ENCODE results near the gene MESP1.
A peak's percentile ranks its signal among the peaks of the same experiment; 100 is the strongest.

MESP1 gene

DNA sequence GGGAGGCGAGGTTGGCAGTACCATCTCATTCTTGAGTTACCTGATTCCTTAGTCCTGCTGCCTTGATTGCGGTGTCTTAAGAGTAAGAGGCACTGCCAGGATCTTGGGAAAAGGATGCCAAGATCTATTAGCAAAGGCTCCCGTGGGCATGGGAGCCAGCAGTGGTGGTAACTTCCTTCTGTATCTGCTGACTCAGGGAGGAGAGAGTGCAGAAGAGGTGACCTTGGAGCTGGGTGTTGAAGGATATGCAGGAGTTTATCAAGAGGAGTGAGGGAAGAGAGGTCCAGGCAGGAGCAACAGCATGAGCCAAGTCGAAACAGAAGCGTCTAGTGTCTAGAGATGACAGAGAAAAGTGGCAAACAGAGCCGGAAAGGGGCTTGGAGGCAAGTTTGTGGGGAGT, 29.6 kb upstream of the MESP1 start:
- DNase-seq, result no peak

DNA sequence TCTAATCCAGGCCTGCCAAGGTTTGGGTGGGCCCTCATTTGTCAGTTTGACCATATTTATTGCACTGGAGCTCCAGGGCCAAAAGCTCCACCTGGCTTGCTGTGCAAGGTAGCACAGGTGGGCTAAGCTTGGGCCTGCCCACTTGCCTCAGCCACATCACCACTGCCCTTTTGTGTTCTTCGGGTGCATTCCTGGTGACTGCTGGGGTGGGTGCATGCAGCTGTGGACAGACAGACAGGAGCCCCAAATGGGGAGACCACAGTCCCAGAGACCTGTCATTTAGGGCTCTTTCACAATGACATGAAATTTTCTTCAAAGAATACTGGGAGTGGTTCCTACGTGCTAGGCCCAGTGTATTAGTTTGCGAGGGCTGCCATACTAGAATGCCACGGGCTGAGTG, 27.8 kb upstream of the MESP1 start:
- DNase-seq, result no peak

DNA sequence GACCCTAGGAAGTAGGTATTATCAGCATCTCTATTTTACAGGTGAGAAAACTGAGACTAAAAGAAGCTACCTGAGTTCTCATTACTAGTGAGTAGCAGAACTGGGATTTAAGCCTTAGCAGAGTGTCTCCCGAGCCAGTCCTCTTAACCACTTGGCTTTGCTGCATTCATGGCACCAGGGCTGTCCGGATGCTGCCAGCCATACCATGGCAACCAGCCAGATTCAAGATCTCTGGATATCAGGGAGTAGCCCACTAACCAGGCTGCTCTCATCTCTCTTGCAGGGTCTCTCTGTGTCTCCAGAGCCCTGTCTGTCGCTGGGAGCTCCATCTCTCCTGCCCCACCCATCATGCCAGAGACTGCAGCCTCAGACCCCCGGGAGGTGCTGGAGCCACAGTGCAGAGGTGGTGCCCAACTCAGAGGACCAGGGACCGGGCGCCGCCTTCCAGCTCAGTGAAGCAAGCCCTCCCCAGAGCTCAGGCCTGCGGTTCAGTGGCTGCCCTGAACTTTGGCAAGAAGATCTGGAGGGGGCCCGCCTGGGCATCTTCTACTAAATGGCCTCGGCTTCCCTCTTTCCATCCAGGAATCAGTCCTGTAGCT, 26.8 kb upstream of the MESP1 start:
- no peak for DNase-seq

DNA sequence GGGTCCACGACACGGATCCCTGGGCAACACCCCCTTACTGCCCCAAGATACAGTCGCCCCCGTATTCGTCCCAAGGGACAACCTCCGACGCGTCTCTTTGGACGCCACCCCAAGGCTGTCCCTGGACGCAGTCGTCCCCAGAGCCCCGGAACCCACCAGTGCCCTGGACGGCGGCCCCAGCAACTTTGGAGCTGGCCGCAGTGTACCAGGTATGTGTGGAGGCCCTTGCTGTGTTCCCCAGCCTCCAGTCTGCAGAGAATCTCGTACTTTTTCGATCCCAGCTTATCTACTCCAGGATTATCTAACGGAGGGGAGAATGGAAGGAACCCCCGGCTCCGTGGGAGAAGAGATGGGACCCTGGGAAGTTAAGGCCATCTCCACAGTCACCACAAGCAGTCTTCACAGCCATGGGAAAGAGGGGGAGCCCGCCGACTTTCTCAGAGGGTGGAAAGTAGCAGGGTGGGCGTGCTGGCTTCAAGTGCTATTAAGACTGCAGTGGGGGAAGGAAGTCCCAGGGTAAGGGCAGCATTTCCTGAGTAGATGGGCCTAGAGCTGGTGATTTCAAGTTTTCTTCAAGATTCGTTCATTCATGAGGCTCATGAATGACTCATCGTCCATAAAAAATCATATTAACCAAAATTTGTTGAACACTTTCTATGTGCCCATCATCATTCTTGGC, 26.2 kb upstream of the MESP1 start:
- DNase-seq, result no peak

DNA sequence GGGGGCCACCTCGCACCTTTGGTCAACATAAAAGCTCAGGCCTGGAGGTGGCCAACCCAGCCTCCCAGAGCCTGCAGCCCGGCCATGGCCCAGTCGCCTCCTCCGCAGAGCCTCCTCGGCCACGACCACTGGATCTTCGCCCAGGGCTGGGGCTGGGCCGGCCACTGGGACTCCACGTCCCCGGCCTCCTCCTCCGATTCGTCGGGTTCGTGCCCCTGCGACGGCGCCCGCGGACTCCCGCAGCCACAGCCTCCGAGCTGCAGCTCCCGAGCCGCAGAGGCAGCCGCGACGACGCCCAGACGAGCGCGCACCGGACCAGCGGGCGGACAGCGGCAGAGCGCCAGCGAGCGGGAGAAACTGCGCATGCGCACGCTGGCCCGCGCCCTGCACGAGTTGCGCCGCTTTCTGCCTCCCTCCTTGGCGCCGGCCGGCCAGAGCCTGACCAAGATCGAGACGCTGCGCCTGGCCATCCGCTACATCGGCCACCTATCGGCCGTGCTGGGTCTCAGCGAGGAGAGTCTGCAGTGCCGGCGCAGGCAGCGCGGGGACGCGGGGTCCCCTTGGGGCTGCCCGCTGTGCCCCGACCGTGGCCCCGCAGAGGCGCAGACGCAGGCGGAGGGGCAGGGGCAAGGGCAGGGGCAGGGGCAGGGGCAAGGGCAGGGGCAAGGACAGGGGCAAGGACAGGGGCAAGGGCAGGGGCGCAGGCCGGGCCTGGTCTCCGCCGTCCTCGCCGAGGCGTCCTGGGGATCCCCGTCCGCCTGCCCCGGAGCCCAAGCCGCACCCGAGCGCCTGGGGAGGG, 25.4 kb upstream of the MESP1 start, which contains the start of gene MESP2:
Gene MESP2, plus strand, starts transcription at position 59 of the 799 bp plus-strand sequence. Its CDS starts 26 bp downstream, at position 85.
- DNase-seq, result peak; percentile 85 to 87

DNA sequence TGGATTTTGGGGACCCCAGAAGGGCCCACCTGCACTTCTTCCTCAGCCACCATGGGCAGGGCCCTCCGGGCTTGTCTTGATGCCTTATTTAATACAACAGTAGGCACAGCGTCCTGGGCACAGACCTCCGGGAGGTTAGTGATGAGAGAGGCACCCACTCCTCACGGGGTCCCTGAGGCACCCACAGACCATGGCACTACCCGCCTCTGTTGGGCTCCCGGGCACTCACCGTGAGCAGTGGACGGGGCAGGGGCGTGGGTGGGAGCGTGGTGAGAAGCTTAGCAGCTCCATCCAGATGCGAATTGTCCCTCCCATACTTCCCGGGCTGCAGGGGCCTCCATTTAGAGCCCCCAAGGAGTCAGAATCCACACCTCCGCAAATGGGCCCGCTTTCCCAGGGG, 24.8 kb upstream of the MESP1 start:
- DNase-seq, result no peak

DNA sequence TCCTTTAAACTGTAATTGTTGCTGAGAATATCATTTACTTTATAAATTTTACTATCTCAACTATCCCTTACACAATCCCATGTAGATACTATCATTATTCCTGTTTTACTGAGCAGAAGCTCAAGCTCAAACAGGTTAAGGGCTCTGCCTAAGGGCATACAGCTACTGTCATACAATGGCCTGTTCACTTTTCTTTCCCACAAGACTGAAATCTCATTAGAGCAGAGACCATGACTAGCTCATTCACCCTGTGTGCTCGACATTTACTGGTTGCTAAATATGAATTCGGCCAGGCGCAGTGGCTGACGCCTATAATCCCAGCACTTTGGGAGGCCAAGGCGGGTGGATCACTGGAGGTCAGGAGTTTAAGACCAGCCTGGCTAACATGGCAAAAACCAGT, 23.4 kb upstream of the MESP1 start:
- DNase-seq, result no peak

DNA sequence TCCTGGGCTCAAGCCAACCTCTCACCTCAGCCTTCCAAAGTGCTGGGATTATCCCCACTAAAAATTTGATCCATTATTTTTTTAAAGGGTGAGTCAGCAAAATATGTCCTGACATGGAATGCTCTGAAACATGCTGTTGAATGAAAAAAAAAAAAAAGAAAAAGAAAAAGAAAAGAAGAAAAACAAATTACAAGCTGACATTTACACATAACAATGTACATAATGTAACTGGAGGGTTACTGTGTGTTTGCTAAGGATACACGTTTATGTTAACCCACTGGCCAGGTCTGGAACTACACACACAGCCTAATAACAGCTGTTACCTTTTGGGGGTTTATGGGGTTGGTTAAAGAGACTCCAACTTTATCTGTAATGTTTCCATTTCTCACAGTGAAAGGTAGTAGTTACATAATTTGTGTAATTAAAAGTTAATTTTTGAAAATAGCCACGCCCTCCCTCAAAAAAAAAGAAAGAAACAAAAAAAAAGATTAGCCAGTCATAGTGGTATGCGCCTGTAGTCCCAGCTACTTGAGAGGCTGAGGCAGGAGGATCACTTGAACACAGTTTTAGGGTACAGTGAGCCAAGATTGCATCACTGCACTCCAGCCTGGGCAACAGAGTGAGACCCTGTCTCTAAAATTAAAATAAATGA, 22.0 kb upstream of the MESP1 start:
- peak in 1 of 2 experiments; percentile 37 for DNase-seq

DNA sequence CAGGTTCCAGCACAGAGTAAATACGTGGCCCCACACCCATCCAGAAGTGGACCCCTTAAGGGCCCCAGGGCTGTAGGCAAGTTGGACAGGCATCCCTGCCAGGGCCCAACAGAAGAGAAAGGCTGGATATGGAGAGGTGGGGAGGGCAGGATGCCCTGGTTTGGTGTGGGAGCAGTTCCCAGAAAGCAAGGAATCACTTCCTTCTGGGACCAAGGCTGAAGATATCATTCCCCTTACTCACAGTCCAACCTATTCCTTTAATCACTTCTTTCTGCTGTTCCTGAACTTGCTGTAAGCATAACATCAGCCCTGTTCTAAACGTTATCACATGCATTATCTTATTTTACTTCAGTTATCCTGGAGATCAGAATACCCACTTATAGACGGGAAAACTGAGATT, 19.0 kb upstream of the MESP1 start:
- DNase-seq, result no peak

DNA sequence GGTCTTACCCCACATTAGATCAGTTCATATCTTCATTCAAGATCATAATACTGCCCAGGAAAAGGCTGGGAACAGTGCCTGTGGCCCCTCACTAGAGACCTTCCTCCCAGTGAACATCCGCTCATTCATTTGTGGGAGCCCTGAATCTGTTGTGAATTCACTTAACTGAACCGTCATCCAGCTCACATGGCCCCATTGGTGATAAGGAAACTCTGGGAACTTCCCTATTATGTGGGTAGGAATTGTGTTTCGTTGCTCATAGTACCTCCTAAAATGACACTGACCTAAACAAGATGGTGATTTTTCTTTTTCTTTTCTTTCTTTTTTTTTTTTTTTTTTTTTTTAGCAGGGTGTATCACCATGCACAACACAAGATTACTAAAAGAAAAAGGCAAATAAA, 18.3 kb upstream of the MESP1 start:
- DNase-seq, result no peak

DNA sequence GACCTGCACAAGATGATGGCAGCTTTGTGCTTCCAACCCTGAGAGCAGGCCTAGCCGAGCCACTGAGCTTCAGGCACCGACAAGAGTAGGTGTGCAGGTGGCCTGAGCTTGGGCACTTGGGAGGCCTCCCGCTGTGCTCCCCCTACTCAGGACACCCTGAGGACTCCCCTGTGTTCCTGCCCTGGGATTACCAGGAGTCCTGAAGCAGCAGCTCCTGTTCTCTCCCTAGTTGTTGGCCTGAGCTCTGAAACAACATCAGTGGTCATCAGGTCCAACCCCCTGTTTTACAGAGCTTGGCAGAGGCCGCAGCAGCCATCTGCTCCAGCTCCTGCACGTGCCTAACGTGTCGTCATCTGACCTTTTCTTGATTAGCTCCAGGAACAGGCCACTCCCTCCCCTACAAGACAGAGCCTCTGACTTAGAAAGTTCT, 17.0 kb upstream of the MESP1 start:
- DNase-seq, result no peak

DNA sequence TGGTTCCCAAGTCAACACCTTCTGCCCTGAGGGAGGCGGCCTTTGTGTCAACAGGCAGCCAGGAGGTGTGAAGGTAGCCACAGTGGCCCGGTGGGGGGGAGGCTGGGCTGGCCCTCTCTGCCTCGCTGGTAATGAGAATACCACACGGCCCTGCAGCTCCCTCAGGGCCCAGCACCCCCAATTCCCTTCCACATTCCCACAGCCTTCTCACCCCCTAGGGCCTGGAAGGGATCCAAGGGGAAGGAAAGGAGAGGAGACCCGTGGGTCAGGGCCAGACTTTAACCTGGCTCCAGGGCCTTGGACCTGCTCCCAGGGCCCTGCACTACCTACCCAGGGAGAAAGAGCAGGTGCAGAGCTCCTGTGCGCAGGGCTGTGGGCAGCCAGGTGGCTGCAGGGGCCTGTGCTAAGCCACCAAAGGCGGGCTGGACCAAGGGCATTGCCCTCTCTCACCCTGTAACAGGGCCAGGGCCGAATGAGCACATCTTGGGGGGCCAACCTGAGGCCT, 16.4 kb upstream of the MESP1 start:
- no peak for DNase-seq

DNA sequence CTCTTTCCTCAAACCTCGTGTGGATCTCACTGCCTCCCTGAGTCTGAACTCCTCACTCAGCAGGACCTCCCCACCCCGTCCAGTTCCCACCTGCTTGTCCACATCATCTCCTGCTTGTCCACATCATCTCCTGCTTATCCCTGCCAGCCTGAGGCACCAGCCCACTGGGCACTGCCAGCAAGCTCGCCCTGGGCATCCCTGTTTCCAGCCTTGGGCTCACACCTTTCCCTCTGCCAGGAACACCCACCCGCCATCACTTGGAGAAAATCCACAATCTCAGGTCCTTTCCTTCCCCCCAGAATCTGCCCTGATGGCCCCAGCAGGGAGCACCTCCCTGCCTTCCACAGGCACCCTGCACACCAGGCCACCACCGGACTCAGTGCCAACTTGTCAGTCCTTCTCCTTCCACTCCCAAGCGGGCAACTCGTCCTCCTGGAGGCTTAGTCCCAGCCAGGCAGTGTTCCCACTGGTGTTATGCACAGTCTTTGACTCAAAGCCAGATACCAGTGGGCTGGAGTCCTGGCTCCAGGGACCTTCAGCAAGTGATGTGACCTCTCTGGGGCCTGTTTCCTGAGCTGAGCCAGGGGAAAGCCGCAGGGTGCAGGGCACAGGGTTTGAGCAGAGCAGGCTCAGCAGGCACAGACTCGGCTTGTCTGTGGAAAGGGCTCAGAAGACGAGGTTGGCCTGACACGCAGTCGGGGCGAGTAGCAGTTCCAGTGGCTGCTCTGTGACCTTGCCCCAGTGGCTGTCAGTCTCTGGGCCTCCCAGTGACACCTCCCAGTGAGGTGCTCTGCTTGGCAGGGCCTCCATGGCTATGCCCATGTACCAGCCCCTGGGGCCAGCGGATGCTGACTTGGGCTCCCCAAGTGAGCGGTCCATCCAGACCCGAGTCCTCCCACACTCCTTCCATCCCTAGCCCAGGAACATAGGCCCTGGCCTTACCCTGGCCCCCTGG, 15.6 kb upstream of the MESP1 start:
- no peak for DNase-seq

DNA sequence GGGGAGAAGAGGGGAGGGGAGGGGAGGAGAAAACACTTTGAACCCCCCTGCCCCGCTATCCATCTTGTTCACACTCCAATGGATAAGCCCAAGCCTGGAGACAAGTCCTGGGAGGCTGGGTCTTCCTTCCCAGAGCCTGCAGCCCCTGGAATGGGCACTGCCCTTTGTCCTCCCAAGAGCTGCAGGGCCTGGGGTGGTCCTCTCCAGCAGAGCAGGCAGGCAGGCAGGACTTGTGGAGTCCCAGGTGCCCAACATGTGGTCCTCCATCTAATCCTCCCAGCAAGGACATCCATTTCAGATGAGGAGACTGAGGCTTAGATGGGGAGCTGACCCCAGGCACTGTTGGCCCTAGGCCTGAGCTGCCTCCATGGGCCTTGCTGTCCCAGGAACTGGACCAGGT, 14.6 kb upstream of the MESP1 start:
- no peak for DNase-seq

DNA sequence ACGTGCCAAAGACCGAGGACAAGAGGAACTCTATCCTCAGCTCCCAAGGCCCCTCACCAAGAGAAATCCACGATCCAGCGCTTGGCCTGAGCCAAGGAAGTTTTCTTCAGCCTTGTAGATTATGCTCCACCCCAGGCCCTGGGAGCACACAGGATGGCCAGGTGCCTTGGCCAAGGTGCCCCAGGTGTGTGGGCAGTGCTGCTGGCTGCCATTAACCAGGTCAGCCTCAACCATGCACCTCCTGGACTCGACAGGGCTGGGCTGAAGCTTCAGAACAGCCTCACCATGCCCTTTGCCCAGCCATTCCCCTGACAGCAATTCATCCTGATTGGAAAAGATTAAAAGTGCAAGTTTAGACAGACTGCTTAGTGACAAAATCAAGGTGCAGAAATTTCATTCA, 10.9 kb upstream of the MESP1 start:
- DNase-seq, result no peak

DNA sequence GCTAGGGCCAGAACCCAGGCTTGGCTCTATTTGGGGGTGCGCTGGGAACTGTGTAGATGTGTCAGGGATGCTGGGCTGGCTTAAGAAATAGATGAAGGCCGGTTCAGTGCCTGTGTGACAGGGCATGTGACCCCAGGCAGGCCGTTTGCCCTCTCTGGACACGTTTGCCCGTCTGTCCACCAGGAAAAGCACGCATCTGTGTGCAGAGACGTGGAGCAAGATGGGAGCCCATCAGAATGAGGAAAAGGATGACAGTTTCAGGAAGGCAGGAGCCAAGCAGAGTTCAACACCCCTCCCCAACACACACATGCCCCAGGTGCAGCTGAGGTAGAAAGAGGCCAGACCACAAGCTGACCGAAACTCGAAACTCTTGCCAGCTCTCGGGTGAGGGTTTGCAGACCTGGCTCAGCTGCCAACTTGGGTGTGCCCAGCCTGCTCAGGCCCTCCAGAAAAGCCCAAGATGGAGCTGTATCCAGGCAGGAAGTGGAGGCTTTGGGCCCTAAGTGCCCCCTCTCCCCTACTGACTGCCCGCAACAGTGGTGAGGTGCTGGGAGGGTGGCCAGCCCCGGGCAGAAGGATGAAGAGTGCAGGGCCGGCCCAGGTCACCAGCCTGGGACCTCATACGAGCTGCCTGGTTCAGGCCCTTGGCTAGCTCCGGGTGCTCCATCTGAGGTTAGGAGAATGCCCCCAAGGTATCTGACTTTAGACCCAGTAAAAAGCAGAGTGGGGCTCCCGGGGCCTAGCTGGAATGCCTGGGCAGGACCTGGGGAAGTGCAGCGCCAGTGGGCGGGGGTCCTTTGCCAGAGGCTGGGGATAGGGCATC, 10.2 kb upstream of the MESP1 start:
- no peak for DNase-seq

DNA sequence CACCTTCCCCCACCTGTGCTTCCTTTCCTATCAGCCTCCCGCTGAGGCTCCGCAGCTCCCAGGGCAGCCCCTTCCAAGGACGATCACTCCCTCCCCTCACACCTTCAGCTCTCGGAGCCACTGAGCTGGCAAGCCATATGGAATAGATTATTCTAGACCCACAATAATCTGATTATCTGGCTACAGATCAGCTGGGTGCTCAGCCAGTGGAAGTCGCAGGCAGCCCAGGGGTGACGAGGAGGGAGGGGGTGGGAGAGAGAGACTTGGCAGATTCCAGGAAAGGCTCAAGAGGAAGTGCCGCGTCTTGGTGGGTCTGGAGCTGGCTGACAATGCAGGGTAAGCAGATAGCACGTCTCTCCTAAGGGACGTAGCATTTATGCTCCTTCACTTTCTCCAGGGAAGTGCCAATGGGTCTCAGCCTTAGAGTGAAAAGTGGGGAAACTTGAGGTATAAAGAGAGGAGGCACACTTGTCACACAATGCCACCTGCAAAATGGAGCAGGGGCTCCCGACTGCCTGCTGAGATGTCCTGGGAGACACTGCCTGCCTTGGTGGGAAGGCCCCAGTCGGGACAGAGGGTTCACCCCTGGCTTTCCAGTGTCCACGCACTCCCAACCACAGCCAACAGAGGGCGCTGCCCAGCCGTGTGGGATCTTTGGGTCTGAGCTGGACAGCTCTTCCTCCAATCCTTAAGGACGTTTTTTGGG, 9.4 kb upstream of the MESP1 start:
- DNase-seq, result peak; percentile 58 to 62

DNA sequence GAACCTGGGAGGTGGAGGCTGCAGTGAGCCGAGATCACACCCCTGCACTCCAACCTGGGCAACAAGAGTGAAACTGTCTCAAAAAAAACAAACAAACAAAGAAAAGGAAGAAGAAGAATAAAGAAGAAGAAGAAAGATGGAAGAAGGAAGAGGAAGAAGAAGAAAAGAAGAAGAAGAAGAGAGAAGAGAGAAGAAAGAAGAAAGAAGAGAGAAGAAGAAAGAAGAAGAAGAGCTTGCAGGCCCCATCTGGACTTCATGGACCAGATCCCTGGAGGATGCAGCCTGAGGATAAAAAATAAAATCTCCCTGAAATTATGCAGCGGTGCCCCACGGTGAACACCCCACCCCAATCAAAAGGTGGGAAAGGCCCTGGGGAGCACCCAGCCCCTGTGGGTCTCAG, 8.8 kb upstream of the MESP1 start:
- DNase-seq, result no peak

DNA sequence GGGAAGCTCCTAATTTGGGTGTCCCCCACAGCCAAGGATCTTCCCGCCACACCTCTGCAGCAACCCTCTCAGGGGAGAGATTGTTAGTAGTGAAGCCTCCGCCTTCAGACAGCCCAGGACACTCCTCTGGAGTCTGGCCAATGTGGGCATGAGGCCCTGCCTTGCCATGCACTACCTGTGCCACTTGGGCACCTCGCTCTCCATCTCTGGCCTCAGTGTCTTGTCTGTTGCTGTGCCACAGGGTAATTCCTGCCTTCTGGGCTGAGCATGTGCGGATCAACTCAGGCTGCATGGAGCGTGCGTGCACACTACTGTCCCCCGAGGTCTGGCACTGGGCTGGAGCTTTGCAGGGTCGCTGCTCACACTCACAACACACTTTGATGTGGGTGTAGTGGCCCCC, 7.9 kb upstream of the MESP1 start:
- no peak for DNase-seq

DNA sequence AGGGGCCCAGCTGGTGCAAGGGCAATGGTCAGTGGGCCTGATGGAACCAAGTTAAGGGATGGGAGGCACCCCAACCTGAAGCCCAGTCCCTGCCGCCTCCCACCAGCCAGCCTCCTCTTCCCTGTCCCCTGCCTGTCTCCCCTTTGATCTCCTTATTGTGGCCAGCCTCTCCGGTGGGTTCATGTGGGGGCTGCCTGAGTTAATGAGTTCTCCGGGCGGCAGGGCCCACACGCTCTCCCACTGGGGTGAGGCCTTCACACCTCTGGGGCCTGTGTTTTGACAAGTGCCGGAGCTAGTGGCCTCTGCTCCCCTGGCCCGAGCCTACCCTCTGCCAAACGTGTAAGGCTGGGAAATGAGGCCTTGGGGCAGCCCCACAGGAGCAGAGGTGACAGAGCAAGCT, 7.2 kb upstream of the MESP1 start:
- DNase-seq, result no peak

DNA sequence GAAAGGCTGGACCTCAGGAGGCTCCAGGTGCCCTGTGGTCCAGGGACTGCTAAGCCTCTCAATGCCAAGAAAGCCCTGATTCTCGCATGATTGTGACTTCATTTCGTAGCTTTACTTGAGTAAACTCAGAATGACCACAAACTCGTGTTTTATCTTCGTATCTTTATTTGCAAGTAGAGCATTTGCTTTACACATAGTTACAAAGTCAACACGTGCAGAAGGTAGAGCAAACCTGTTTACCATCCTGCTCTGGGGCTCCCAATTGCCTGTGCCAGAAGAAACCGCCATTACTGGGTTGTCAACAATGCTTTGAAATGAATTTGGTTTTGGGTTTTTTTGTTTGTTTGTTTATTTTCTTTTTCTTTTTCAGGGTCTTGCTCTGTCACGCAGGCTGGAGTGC, 5.8 kb upstream of the MESP1 start:
- DNase-seq, result no peak
